ENCODE measurements around the gene IFRD2.

Gene IFRD2, protein sequence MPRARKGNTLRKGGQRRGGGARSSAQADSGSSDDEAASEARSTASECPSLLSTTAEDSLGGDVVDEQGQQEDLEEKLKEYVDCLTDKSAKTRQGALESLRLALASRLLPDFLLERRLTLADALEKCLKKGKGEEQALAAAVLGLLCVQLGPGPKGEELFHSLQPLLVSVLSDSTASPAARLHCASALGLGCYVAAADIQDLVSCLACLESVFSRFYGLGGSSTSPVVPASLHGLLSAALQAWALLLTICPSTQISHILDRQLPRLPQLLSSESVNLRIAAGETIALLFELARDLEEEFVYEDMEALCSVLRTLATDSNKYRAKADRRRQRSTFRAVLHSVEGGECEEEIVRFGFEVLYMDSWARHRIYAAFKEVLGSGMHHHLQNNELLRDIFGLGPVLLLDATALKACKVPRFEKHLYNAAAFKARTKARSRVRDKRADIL

DNA sequence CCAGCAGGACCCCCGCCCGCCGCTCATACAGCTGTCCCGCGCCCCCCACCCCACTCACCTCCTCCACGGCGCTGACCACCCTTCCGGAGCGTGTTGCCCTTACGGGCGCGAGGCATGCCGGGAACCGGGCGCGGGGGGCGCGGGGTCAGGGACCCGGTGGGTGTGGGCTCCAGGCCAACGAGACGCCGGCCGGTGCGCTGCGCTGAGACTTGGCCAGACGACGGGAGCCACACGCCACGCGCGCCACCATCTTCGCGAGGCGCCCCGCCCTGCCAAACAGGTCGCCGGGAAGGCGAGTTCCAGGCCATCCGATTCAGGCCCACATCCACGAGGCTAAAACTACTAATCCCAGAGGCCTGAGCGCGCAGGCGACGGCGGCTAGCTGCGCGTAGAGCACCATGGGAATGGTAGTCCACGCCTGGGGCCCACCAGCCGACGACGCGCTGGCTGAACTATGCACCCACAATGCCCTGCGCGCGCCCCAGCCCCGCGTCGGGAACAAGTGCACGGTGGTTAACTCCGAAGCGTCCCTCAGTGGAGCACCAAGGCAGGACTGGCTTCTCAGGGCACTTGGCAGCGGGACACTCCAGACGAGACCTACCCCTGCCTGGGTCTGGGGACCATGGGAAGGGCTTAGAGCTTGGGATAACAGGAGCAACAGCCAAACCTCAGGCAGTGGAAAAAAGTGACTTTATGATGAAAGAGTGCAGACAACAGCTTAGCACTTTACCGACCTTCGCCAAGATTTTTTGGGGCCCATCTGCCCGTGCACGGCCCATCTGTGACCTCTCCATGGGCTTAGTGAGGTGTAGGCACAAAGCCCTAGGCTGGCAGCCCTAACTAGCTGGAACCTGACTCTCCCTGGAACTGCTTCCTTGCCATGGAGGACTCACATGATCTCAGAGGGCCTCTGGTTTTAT is at the start of gene IFRD2:
TSS of gene IFRD2 (minus strand) at position 271 of the 920 bp plus-strand sequence. CDS start at position 116, 155 bp downstream.
- peak within 1 kb of the TSS; percentile 80 to 98 (median 94) for H3K4me3 ChIP-seq

DNA sequence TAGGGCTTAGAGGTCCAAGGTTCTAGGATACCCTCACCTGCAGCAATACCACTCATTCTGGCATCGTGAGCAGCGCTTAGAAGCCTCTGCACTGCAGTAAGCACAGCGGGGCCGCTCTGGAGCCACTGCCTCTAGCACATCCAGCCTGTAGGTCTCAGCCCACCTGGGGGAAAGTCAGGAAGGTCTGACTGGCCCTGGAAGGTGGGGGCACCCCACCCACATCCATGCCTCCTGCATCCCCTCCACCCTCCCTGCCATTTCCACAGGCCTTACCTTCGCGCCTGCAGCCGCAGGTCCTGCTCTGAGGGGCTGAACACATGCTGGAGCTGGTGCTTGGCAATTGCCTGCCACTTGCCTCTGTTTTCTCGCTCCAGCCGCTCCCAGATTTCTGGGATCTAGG is 49.3 kb upstream of the IFRD2 start:
- Histone ChIP-seq H3K4me3 (peak overlapping the region in 5 of 7 experiments; percentile 42 to 87 (median 65)), H3K27ac (peak overlapping the region in 20 of 21 experiments; percentile 77 to 98 (median 96))

More for the DNA sequence above, at the start of gene IFRD2:
- H3K27ac ChIP-seq, result peak within 1 kb of the TSS; percentile 76 to 97 (median 91)

DNA sequence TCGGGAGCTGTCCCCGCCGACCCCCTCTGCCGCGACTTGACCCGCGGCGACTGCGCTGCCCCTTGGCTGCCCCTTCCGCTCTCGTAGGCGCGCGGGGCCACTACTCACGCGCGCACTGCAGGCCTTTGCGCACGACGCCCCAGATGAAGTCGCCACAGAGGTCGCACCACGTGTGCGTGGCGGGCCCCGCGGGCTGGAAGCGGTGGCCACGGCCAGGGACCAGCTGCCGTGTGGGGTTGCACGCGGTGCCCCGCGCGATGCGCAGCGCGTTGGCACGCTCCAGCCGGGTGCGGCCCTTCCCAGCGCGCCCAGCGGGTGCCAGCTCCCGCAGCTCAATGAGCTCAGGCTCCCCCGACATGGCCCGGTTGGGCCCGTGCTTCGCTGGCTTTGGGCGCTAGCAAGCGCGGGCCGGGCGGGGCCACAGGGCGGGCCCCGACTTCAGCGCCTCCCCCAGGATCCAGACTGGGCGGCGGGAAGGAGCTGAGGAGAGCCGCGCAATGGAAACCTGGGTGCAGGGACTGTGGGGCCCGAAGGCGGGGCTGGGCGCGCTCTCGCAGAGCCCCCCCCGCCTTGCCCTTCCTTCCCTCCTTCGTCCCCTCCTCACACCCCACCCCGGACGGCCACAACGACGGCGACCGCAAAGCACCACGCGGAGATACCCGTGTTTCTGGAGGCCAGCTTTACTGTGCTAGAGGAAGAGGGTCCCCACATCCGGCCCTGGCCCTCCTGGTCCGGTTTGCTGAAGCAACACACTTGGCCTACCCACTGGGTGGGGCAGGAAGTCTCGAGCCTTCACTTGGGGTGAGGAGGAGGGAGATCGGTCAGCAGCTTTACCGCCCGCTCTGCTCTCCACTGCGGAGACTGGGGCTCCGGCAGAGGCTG is 48.5 kb upstream of the IFRD2 start, which contains the start of gene RASSF1:
TSS of gene RASSF1 (minus strand) at position 389 of the 882 bp plus-strand sequence. CDS start at position 358, 31 bp downstream.
- H3K4me3 ChIP-seq, result peak within 1 kb of the TSS; percentile 42 to 87 (median 61)
- H3K27ac ChIP-seq, result peak within 1 kb of the TSS; percentile 58 to 98 (median 96)

- peak overlapping the region; percentile 42 to 87 (median 61) for H3K4me3 ChIP-seq
- H3K27ac ChIP-seq, result peak overlapping the region; percentile 58 to 98 (median 96)
These were observed 47.9 kb upstream of the IFRD2 start for GRCh38 chr3:50340147-50340447.

- Histone ChIP-seq H3K4me3 (peak overlapping the region; percentile 42 to 87 (median 61)), H3K27ac (peak overlapping the region in 20 of 21 experiments; percentile 77 to 98 (median 97))
These were observed 47.4 kb upstream of the IFRD2 start for GRCh38 chr3:50339485-50340146.

- Histone ChIP-seq H3K4me3 (peak overlapping the region; percentile 42 to 90 (median 73)), H3K27ac (peak overlapping the region in 20 of 21 experiments; percentile 88 to 99 (median 97))
These were observed 46.7 kb upstream of the IFRD2 start for GRCh38 chr3:50338965-50339364.

DNA sequence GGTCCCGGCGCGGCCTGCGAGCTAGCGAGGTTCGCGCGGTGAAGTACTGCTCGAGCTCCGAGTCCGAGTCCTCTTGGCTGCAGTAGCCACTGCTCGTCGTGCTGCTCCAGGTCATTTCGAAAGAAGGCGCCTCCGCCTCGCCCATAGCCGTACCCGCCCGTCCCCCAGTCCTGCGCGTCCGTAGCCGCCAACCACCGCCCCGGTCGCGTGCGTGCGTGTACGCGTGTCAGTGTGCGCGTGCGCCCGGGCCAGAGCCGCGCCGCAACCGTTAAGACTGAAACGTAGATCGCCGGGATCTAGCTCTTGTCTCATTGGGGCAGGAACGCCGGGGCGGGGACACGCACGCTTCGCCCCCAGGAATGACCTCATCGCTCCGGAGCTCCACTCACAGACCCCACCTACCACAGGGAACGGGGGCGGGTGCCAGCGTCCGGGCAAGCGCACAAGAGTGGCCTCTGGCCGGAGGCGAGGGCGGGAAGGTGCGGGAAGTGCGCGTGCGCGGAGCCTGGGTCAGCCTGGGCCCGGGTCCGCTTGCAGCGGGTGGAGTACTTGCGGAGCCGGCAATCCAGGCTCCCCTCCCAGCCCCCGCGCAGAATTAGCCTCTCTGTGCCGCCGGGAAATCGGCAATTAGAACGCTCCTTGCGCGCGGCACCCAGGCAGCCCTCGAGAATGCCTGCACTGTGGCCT is 45.1 kb upstream of the IFRD2 start:
- peak overlapping the region; percentile 65 to 94 (median 86) for H3K4me3 ChIP-seq

DNA sequence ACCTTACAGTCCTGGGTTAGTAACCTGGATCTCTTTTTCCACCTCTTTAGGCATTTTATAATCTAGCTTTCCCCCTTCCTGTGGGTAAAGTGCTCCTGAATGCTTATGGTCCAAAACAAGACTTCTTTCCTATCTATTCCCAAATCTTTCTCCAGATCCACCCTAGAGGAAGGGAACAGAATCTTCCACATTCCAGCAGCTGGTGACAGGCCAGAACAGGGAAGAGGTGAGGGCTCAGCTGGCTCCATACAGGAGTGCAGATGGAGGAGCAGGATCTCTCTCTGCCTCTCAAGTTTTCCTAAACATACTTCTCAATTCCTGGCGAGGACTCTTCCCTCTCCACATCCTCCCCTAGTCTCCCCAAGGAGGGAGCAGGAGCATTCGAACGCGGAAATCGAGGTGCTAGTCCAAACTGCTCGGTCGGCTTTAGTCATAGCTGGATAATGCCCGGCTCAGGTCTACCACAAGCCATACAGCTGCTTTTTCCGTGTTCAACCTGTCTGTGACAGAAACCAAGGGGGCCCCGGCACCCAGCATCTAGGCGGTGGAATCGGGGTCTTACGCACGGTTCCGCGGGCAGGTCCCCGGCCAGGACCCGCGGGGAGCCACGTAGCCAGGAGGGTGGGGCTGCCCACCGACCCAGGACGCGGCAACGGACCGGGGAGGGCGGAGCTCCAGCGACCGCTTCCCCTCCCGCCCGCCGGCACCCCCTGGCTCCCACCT is 44.4 kb upstream of the IFRD2 start:
- H3K27ac ChIP-seq, result peak overlapping the region; percentile 74 to 99 (median 97)
- peak overlapping the region; percentile 65 to 94 (median 86) for H3K4me3 ChIP-seq

More for the DNA sequence above, 45.1 kb upstream of the IFRD2 start:
- peak overlapping the region; percentile 74 to 99 (median 97) for H3K27ac ChIP-seq

GRCh38 chr3:50334339-50335075 is 42.3 kb upstream of the IFRD2 start:
- Histone ChIP-seq H3K27ac (peak overlapping the region in 17 of 21 experiments; percentile 2 to 99 (median 73)), H3K4me3 (peak overlapping the region in 1 of 7 experiments; percentile 4)

GRCh38 chr3:50333744-50334328 is 41.6 kb upstream of the IFRD2 start:
- peak overlapping the region in 18 of 21 experiments; percentile 2 to 99 (median 72) for H3K27ac ChIP-seq
- no peak overlapping the region for H3K4me3 ChIP-seq

DNA sequence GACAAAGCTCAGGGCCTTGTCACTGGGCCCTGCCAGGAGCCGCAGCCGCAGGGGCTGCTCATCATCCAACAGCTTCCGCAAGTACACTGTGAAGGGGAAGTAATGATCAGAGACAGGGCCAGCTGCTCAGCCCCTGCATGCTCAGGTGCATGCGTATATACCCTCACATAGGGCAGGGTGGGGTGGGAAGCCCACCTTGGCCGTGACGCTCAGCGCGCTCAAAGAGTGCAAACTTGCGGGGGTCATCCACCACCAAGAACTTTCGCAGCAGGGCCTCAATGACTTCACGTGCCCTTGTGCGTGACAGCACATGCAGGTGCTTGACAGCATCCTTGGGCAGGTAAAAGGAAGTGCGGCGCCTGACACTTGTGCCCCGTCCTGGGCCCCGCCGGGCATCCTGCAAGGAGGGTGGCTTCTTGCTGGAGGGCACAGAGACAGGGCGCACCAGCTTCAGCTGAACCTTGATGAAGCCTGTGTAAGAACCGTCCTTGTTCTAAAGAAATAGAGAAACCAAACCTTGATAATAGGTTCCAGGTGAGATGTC is 39.2 kb upstream of the IFRD2 start:
- no peak overlapping the region for H3K27ac ChIP-seq

GRCh38 chr3:50330330-50330729 is 38.1 kb upstream of the IFRD2 start:
- no peak overlapping the region for H3K4me3 ChIP-seq
- H3K27ac ChIP-seq, result no peak overlapping the region

More for the DNA sequence above, 39.2 kb upstream of the IFRD2 start:
- no peak overlapping the region for H3K4me3 ChIP-seq

DNA sequence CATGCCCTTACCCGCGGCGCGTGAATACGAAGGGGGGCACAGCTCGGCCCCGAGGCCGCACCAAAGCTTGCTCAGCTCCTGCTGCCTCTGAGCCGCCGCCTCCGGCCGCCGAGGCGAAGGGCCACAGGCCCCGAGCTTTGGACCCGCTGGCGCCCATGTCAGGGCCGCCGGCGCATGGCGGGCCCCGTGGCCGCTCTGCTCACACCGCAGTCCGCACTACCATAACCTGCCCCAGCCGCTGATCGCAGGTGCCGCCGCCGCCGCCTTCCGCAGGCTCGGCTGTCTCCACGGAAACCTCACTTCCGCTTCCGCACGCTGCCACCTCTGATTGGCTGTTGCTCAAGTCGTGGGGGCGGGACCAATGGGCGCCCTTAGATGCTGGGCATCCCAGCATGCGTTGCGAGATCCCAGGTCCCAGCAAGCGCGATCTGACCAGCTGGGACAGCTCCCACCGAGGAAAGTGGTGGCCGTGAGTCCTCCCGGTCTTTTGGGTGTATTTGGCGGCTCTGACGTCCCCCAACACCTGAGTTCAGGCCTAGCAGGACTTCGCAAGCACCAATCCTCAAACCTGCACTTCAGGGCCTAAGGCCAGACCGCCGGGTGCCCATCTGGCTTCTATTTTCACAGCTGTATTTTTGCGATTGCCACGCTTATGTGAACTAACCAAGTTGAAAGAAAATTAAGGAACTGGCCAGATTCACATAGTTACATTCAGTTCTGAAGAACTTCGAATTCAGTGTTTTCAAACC is 35.9 kb upstream of the IFRD2 start, which contains the start of gene TUSC2:
TSS of gene TUSC2 (minus strand) at position 281 of the 749 bp plus-strand sequence. CDS start at position 157, 124 bp downstream.
- Histone ChIP-seq H3K27ac (peak within 1 kb of the TSS; percentile 6 to 94 (median 86)), H3K4me3 (peak within 1 kb of the TSS; percentile 66 to 95 (median 90))

GRCh38 chr3:50327129-50327528 is 34.9 kb upstream of the IFRD2 start:
- Histone ChIP-seq H3K4me3 (peak overlapping the region; percentile 66 to 95 (median 90)), H3K27ac (peak overlapping the region in 16 of 21 experiments; percentile 70 to 94 (median 88))

DNA sequence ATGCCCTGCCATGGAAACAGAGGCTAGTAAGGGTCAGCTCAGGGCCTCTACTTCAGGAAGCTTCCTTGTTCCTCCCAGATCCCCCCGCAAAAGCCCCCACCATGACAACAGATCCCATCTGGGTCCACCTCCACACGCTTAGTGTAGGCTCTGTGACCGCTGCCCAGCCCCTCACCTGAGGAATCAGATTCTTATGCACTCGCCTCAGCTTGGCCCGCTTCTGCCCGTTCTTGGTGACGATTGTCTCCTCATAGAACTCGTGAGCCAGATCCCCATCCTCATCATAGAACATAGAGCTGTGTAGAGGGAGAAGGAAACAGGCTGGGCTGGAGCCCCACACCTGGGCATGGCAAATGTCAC is 33.9 kb upstream of the IFRD2 start:
- Histone ChIP-seq H3K27ac (peak overlapping the region in 1 of 21 experiments; percentile 32), H3K4me3 (no peak overlapping the region)
